ENCODE measurements around the gene FLYWCH1.

DNA sequence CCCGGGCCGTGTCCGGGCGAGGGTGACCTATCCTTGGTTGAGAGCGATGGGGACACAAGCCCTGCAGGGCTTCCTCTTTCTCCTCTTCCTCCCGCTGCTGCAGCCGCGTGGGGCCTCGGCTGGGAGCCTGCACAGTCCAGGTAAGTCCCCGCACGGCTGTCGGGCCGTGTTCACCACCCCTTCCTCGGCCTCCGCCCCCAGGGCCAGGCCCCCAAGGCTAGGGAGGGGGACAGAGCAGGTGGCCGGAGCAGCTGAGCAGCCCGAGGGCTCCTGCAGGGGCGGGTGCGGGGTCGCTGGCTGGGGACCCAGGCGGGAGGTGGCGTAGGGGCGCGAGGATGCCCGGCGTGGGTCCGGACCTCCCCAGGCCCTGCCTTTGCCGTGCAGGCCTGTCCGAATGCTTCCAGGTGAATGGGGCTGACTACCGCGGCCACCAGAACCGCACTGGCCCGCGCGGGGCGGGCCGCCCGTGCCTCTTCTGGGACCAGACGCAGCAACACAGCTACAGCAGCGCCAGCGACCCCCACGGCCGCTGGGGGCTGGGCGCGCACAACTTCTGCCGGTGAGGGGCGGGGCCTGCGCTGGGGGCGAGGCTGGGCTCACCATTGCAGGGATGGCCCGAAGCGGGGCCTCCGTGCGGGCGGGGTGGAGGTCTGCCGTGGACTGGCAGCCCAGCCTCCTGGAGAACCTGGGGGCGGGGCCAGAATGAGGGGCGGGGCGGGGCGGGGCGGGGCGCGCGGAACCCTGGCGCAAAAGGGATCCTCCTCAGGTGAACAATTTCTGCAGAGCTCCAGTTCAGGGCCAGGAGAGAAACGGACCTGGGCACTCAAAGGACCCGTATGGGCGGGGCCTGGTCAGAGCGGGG, 53.0 kb downstream of the FLYWCH1 start:
- TF ChIP-seq TAF1 (IDR thresholded peaks at IDR 0.05; ENCODE audit: borderline replicate concordance, low read depth, low read length) (no peak), POLR2A (IDR thresholded peaks at IDR 0.05; ENCODE audit: low read depth, low read length) (no peak), JUNB (IDR thresholded peaks at IDR 0.05) (no peak), EZH2 (IDR thresholded peaks at IDR 0.05; ENCODE audit: borderline replicate concordance, control insufficient read depth, low read depth, low read length) (no peak), SREBF2 (IDR thresholded peaks at IDR 0.05; ENCODE audit: low read length) (no peak), POLR2AphosphoS5 (IDR thresholded peaks at IDR 0.05; ENCODE audit: low read length) (no peak), MEF2A (IDR thresholded peaks at IDR 0.05; ENCODE audit: insufficient read depth, low read depth, low read length) (no peak), JUND (IDR thresholded peaks at IDR 0.05; ENCODE audit: low read depth, low read length) (no peak), CEBPB (IDR thresholded peaks at IDR 0.05; ENCODE audit: borderline replicate concordance in 1 of 2, low read depth in 2 of 2, low read length in 2 of 2) (no peak), BACH1 (IDR thresholded peaks at IDR 0.05; ENCODE audit: borderline replicate concordance) (no peak)
- TF ChIP-seq, protein P1, sequence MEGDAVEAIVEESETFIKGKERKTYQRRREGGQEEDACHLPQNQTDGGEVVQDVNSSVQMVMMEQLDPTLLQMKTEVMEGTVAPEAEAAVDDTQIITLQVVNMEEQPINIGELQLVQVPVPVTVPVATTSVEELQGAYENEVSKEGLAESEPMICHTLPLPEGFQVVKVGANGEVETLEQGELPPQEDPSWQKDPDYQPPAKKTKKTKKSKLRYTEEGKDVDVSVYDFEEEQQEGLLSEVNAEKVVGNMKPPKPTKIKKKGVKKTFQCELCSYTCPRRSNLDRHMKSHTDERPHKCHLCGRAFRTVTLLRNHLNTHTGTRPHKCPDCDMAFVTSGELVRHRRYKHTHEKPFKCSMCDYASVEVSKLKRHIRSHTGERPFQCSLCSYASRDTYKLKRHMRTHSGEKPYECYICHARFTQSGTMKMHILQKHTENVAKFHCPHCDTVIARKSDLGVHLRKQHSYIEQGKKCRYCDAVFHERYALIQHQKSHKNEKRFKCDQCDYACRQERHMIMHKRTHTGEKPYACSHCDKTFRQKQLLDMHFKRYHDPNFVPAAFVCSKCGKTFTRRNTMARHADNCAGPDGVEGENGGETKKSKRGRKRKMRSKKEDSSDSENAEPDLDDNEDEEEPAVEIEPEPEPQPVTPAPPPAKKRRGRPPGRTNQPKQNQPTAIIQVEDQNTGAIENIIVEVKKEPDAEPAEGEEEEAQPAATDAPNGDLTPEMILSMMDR (IDR thresholded peaks at IDR 0.05 in 2 of 3, conservative IDR thresholded peaks at IDR 0.05 in 1 of 3; ENCODE audit: control insufficient read depth in 2 of 3, extremely low read depth in 1 of 3, insufficient read depth in 1 of 3, low read depth in 3 of 3, low read length in 3 of 3): no peak
- TF ChIP-seq, protein P2, sequence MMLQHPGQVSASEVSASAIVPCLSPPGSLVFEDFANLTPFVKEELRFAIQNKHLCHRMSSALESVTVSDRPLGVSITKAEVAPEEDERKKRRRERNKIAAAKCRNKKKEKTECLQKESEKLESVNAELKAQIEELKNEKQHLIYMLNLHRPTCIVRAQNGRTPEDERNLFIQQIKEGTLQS (IDR thresholded peaks at IDR 0.05; ENCODE audit: borderline replicate concordance, extremely low read depth, low read depth, low read length): no peak
